NCI-H2107 treated with DMSO at 0.1 percent for 48 hours (cell line): ENCODE results near the gene LONP1.
A peak's percentile ranks its signal among the peaks of the same experiment; 100 is the strongest.

ENCODE experiments used
- DNase-seq: peaks from one replicate; lab custom pipeline; 2025; ENCODE audit not compliant: unreplicated experiment; lab: John Stamatoyannopoulos, UW

Gene LONP1

DNA sequence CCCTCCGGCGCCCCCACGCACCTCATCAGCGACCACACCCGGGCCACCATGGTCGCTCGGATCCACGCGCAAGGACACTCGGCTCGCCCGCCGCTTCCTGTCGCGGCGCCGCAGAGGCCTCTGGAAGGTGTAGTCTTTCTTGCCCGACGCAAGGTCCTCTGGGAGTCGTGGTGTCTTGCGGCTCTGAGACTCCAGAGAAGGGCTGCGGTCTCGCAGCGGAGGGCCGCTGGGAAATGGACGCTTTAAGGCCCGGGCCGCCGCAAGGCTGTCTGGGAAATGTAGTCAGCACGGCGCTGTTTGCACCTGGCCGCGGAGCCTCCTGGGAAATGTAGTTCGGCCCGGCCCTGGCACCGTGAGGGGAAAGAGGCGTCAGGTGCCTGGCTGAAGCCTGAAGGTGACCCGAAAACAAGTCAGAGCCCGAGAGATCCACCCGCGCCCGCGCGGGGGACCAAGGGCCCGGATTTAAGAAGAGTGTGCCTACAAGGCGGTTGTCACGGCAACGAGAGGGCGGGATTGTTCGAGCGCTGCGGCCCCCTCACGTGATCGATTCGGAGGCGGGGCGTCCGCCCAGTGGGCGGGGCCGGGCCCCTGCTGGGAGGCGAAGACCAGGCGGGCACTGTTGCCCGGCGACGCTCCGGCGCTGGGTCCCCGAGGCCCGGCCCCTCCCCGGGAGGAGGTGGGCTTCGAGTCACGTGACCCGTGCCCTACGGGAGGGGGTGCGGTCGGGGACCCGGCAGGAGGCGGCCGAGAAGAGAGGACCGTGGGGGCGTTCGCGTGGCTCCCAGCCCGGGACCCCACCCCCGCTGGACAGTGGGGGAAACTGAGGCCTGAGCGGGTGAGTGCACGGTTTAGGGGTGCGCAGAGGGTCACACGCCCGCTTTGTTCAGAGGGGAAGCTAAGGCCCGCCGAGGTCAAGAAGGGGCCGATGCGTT, 39.2 kb downstream of the LONP1 start, which contains the start of the genes HSD11B1L and MICOS13:
Gene HSD11B1L (plus strand): TSS at position 591 of the 932 bp plus-strand sequence. CDS start 3,806 bp downstream, outside the sequence.
Gene MICOS13 (minus strand): TSS at position 80 of the 932 bp plus-strand sequence. CDS start 30 bp downstream, at position 50.
- DNase-seq, result peak; percentile 93

- DNase-seq, result no peak
Measured at GRCh38 chr19:5680084-5680436, 39.9 kb downstream of the LONP1 start.

DNA sequence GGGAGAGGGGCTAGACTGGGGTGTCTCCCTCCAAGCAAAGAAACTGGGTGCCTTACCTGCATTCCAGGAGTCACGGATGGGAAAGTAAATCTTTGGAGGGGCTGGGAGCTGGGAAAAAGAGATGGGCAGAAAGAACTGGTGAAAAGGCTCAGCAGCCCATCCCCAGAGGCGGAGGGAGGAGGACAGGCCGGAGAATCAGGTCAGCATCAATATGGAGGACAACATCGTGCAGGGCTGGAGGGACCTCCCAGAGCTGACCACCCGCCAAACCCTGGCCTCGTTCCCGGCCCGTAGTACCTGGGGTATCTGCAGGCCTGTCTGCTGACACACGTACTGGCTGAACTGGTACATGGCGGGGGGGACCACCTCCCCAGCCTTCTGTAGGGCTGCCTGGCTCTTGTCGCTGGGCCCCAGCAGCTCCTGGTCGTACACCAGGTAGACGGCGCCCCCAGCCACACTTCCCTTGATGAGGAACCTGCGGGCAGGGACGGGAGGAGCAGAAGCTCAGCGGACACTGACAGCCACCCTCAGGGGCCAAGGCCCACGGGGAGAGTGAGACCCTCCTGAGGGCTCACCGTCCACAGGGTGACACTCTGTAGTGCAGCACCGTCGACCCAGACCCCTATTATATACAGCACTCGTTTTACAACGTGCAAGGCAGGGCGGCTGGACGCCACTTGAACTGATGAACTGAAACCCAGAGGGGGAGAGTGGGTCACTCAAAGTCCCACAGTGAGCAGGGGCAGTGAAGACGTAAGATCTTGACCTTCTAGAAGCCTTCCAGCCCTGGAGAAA, 40.5 kb downstream of the LONP1 start:
- no peak for DNase-seq

GRCh38 chr19:5678071-5678718, 41.8 kb downstream of the LONP1 start:
- DNase-seq, result no peak

- no peak for DNase-seq
Measured at GRCh38 chr19:5677580-5677979, 42.4 kb downstream of the LONP1 start.

- DNase-seq, result no peak
Measured at GRCh38 chr19:5677136-5677535, 42.8 kb downstream of the LONP1 start.

DNA sequence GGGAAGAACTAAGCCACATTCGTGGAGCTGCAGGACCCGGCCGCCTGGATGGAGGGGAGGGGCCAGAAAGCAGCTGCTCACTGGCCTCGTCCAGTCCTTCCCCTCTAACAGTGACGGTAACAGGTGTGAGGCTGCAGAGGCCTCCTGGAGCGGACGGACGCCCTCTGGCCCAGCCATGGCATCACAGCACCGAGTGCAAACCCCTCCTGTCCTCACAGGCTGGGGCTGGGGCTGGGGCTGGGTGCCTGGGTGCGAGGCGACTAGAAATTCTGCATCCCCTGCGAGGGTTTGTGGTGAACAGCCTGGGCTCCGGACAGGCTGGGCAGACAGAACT, 43.2 kb downstream of the LONP1 start:
- no peak for DNase-seq

DNA sequence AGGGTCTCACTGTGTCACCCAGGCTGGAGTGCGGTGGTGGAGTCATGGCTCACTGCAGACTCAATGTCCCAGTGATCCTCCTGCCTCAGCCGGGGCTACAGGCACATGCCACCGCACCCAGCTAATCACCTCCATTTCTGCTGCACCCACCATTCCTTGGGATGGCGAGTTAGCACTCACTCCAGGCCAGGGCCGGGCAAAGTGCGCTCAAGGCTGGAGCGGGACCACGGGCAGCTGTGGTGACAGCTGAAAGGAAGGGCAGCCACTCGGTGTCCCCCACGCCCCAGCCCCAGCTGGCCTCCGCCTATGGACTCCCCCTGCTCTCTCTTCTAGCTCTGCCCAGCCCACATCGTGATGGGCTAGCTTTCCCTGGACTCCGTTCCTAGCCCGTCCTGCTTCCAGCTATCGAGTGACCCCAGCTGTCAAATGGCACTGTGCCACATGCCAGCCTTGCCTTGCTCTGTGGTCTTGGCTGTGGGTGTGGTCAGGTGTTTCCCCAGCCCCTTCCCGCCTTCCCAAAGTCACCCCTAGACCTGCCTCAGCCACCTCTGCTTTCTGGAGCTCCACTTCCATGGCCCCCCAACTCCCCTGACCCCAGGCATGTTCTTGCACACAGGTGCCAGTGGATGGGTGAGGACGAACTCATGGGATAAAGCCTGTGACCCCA, 43.7 kb downstream of the LONP1 start:
- DNase-seq, result no peak

DNA sequence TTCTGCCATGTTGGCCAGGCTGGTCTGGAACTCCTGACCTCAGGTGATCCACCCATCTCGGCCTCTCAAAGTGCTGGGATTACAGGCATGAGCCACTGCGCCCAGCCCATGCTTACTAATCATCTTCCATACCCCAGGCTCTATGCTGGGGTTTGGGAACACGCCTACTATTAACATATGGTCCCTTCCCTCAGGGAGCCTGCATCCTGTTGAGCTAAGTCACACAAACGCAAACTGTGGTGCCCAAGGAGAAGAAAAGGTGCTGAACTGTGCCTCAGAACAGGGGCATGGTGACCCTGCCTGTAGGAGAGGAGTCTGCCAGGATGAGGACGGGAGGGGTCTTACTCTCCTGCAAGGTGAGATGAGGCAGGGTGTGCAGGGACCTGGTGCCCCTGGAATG, 45.2 kb downstream of the LONP1 start:
- DNase-seq, result no peak

DNA sequence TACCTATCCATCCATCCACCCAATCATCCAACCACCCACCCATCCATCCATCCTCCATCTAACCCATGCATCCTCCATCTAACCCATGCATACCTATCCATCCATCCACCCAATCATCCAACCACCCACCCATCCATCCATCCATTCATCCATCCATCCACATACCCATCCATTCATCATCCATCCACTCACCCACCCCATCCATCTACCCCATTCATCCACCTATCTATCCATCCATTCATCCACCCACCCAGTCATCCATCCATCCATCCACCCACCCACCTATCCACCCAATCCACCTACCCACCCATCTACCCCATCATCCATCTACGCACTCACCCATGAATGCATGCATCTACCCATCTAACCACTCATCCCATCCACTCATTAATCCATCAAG, 46.2 kb downstream of the LONP1 start:
- DNase-seq, result no peak

DNA sequence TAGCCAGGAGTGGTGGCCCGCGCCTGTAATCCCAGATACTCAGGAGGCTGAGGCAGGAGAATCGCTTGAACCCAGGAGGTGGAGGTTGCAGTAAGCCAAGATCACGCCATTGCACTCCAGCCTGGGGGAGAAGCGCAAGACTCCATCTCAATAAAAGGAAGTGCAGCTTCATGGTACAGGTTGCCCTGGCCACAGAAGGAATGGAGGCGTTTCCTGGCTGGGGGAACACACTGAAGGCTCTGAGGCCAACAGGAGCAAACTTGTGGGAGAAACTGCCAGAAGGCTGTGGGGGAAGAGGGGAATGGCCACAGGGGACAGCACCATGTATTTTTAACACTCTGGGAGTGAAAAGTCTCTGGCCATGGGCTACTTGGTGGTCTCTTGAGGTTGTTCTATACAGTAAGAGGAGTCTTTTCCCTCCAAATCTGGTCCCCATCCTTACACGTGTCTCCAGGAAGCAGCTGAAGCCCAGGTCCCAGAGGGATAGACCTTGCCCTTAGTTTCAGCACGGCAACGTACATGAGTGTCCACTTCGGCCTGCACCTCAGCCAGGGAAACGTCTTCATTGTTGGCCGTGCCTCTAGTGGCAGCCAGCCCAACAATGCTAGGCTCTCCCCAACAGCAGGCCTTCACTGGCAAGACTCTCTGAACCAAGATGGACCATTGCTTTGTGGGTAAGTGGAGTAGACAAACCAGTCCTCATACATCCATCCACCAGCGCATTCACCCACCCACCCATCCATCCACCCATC, 47.1 kb downstream of the LONP1 start:
- no peak for DNase-seq

DNA sequence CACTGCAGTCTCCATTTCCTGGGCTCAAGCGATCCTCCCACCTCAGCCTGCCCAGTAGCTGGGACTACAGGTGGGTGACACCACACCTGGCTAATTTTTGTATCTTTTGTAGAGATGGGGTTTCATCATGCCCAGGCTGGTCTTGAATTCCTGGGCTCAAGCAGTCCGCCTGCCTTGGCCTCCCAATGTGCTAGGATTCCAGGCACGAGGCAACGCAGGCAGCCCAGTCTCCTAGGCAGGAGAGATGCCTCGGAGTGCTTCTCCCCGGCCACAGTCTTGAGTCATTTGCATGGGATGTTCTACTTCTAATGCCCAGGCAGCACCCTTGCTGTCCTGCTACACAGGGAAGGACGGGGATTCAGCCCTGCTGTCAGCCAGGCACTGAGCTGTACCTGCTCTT, 48.3 kb downstream of the LONP1 start:
- DNase-seq, result no peak

GRCh38 chr19:5669212-5669611, 50.7 kb downstream of the LONP1 start:
- no peak for DNase-seq

DNA sequence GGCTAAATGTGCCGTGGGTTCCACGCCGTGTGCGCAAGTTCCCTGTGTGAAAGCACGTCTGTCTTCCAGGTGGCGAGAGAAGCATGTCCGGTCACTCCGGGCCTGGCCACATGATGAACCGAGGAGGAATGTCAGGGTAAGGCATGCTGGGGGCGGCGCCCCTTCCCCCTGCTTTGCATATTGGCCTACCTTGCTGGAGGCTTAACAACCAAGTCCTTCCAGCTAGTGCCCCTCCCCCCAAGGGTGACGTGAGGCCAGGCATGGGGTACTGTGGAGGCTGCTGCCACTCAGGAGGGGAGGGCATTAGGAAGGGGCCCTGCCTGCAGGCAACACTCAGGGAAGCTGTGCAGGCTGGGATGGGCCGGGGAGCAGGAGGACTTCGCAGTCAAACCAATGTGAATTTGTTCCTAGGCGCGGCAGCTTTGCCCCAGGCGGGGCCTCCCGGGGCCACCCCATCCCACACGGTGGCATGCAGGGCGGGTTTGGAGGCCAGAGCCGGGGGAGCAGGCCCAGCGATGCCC, 52.1 kb downstream of the LONP1 start:
- no peak for DNase-seq

DNA sequence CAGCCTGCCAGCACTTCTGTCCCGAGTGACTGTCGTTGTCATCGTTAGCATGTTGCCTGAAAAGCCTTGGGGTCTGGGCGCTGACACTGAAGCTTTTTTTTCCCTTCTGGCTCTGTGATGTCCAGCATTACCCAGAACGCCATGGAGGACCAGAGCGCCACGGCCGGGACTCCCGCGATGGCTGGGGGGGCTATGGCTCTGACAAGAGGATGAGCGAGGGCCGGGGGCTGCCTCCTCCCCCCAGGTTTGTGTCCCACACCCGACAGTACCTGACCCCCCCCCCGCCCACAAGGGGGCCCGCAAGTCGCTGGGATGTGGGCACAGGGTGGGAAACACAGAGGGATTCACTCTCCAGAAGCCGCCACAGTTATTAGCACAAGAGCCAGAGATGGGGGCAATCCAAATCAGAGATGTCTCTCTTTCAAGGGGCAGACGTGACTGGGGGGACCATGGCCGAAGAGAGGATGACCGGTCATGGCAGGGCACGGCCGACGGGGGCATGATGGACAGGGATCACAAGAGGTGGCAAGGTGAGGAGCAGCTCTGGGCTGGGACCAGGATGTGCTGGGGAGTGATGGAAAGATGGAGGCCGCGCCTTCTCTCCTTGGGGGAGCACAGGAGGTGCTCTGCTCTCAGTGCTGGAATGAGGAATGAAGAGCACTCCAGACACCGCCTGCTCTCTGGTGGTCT, 52.9 kb downstream of the LONP1 start:
- DNase-seq, result no peak

DNA sequence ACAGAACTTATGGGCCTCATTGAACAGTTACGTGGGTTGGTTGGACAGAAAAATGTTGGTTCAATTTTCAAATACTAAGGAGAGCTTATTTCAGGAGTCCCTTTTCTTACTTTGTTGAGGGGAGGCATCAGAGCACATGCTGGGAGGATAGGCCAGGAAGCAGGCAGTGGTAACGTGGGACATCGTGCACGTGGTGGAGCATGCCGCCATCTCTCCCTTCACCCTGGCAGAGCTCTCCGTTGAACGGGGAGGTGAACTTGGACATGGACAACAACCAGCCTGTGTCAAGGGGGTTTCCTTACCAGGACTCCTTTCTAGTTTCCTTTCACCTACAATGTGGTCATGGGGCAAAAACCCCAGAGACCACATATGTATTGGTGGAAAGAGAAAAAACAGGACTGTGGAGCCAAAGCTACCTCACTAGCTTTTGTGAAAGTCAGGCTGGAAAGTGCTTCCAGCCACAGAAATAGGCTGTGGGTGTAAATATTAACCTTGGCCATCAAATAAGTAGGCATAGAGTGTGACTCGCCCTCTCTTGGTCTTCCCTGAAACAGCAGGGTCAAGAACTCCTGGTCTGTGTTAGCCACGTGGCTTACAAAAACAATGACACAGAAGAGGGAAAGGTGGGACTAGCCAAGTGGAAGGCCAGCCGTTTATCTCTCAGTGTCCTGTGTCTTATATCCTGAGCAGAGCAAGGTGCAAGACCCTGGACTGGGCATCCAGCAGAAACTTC, 54.0 kb downstream of the LONP1 start:
- no peak for DNase-seq

- no peak for DNase-seq
Measured at GRCh38 chr19:5664515-5664914, 55.4 kb downstream of the LONP1 start.

DNA sequence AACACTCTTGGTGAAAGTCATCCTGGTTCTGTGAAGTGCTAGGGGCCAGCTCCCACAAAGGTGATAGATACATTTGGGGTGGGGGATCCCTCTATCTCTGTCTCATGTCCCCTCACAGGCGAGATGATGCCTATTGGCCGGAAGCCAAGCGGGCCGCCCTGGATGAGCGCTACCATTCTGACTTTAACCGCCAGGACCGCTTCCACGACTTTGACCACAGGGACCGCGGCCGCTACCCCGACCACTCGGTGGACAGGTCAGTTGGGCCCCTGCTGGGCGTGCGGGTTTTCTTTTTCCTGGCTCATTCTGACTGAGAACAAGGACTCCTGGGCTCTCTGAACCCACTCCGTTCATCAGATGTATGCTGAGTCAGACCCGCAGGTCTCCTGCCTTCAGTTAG, 56.0 kb downstream of the LONP1 start:
- DNase-seq, result no peak

- no peak for DNase-seq
Measured at GRCh38 chr19:5661483-5661882, 58.5 kb downstream of the LONP1 start.
